ENCODE data around the gene SPATA6.
A peak's percentile ranks its signal among the peaks of the same experiment; 100 is the strongest.
"Not testable (repeated sequence)": the region's sequence is repeated elsewhere in the genome, so short reads cannot be mapped to it uniquely, and the experiment has no call there.

The SPATA6 gene

GRCh38 chr1:48469616-48470480 is 2.2 kb downstream of the SPATA6 start:
- peak; percentile 68 for DNase-seq
- in situ Hi-C loops (cut with MboI; ENCODE audit: low pct_unique_long_range_greater_than_20kb, low sequenced_read_pairs), result no loop called here

DNA sequence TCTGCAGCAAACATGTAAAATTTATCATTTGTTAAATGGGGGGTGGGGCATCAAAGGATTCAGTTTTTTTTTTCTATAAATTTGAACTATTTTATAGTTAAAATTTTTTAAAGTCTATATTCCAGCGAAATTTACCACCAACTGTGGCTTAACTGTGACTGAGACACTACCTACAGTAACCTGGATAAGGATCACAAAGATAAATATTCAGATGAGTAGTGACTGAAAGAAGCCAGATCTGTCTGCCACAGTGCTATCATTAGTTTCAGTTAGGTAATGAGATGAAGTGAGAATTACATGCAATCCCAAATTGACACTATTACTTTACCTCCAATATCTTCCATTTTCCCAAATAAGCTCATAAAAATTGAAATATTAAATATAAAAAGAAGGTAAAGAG is 5.4 kb downstream of the SPATA6 start:
- in situ Hi-C loops (cut with MboI; ENCODE audit: low pct_unique_long_range_greater_than_20kb, low sequenced_read_pairs), result no loop called here
- no peak for DNase-seq

DNA sequence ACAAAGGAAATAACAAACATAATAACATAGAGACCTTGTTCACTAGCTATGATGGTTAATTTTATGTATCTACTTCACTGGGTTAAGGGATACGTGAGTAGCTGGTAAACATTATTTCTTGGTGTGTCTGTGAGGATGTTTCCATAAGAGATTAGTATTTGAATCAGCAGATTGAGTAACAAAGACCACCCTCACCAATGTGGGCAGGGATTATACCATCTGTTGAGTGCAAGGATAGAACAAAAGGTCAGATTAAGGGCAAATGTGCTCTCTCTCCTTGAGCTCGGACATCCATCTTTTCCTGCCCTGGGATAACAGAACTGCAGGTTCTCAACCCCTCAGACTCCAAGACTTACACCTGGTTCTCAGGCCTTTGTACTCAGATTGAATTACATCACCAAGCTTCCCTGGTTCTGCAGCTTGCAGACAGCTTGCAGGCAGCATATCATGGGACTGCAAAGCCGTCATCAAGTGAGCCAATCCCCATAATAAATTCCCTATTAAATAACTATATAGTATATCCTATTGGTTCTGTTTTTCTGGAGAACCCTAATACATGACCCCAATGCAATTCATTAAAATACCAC is 9.2 kb downstream of the SPATA6 start:
- no peak for DNase-seq
- in situ Hi-C loops (cut with MboI; ENCODE audit: low pct_unique_long_range_greater_than_20kb, low sequenced_read_pairs), result no loop called here

- in situ Hi-C loops (cut with MboI; ENCODE audit: low pct_unique_long_range_greater_than_20kb, low sequenced_read_pairs), result no loop called here
- DNase-seq, result no peak
Measured at GRCh38 chr1:48450505-48450904, 21.5 kb downstream of the SPATA6 start.

DNA sequence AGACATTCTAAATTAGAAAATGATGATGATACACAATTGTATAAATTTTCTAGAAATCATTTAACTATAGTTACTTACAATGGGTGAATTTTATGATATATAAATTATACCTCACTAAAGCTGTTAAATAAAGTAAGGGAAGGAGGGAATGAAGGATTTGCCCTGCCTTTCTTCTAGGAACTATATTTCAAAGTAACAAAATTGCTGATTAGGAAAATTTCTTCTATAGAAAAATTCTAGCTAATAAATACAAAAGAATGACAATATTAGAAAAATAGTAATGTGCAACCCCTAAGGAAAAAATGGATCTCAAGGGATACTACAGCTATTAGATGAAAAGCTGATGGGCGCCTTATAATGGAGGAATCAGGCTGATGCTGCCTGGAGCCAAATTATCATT is 23.1 kb downstream of the SPATA6 start:
- no peak for DNase-seq
- in situ Hi-C loops (cut with MboI; ENCODE audit: low pct_unique_long_range_greater_than_20kb, low sequenced_read_pairs), result no loop called here

GRCh38 chr1:48444186-48444585 is 27.8 kb downstream of the SPATA6 start:
- DNase-seq; in situ Hi-C loops (cut with MboI; ENCODE audit: low pct_unique_long_range_greater_than_20kb, low sequenced_read_pairs): not testable (repeated sequence)

DNA sequence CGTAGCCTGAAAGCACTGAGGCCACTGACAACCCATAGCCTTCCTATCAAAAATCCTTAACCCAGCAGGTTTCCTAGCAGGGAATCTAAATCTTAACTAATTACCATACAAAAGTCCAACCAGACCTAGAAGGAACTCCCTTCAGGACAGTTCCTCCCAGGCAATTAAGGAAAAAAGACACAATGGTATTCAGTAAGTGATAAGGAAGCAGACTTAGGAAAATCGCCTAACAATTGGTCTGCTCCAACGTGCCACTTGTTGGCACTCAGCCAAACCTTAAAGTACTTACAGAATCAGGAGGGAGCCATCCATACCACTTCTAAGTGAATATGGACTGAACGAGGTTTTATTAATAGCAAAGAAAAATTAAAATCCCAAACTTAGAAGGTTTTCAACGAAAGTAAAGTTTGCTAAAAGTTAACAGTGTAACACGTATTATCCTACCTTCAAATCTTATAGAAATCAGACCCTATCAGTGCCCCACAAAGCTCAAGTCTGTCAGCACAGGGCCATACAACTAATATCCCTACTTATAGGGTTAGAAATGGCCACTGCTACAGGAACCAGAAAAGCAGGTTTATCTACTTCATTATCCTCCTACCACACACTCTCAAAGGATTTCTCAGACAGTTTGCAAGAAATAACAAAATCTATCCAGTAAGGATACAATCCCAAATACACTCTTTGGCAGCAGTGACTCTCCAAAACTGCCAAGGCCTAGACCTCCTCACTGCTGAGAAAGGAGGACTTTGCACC is 29.0 kb downstream of the SPATA6 start:
- in situ Hi-C loops (cut with MboI; ENCODE audit: low pct_unique_long_range_greater_than_20kb, low sequenced_read_pairs), result no loop called here
- no peak for DNase-seq

DNA sequence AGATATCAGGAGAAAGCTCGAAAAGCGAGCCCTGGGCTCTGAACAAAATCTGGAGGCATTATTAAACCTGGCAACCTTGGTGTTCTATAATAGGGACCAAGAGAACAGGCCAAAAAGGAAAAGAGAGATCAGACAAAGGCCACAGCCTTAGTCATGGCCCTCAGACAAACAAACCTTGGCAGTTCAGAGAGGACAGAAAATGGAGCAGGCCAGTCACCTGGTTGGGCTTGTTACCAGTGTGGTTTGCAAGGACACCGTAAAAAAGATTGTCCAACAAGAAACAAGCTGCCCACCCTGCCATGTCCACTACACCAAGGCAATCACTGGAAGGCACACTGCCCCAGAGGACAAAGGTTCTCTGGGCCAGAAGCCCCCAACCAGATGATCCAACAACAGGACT is 31.2 kb downstream of the SPATA6 start:
- DNase-seq; in situ Hi-C loops (cut with MboI; ENCODE audit: low pct_unique_long_range_greater_than_20kb, low sequenced_read_pairs): not testable (repeated sequence)

GRCh38 chr1:48439380-48439779 is 32.6 kb downstream of the SPATA6 start:
- in situ Hi-C loops (cut with MboI; ENCODE audit: low pct_unique_long_range_greater_than_20kb, low sequenced_read_pairs), result no loop called here

GRCh38 chr1:48437379-48437778 is 34.6 kb downstream of the SPATA6 start:
- in situ Hi-C loops (cut with MboI; ENCODE audit: low pct_unique_long_range_greater_than_20kb, low sequenced_read_pairs), result not testable (repeated sequence)

More at GRCh38 chr1:48439380-48439779, 32.6 kb downstream of the SPATA6 start:
- no peak for DNase-seq

GRCh38 chr1:48435312-48436002 is 36.5 kb downstream of the SPATA6 start:
- in situ Hi-C loops (cut with MboI; ENCODE audit: low pct_unique_long_range_greater_than_20kb, low sequenced_read_pairs); DNase-seq: not testable (repeated sequence)

More at GRCh38 chr1:48437379-48437778, 34.6 kb downstream of the SPATA6 start:
- DNase-seq, result not testable (repeated sequence)

DNA sequence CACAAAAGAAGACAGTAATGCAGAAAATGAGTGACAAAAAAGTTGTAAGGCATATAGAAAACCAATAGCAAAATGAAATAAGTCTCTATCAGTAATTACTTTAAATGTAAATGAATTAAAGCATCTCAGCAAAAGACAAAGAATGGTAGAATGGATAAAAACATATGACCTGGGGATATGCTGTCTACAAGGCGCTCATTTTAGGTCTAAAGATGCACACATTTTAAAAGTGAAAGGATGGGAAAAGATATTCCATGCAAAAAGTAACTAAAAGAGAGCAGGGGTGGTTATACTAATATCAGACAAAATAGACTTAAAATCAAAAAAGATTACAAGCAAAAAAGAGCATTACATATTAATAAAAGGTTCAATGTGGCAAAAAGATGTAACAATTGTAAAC is 41.2 kb downstream of the SPATA6 start:
- DNase-seq, result no peak
- in situ Hi-C loops (cut with MboI; ENCODE audit: low pct_unique_long_range_greater_than_20kb, low sequenced_read_pairs), result no loop called here

DNA sequence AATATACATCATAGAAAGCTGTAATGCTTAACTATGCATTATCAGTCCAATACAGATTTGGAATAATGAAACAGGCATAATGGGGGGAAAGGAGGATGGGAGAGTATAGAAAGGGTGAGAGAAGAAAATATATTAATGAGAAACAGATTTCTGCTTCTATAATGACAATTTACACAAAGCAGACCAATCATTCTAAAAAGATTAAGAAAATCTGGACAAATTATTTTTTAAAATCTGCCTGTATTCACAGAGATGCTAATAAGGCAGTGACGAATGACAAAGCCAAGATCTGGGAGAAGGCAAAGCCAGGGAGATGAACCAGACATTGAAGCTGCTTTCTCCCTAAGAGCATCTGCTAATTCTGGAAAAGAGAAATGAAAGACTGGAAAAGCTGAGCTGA is 50.0 kb downstream of the SPATA6 start:
- in situ Hi-C loops (cut with MboI; ENCODE audit: low pct_unique_long_range_greater_than_20kb, low sequenced_read_pairs), result no loop called here
- DNase-seq, result no peak

DNA sequence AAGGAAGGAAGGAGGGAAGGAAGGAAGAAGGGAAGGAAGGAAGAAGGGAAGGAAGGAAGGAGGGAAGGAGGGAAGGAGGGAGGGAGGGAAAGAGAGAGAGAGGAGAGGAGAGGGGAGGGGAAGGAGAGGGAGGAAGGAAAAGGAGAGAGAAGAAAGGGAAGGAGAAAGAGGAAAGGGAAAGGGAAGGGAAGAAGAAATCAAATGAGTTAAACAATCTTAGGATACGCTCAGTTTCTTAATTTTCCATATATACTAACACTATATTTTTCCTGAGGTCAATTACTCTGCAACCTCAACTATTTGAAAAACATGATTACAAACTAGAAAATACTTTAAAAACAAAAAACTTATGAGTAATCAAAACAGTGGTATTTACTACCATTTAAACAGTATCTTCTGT is 53.3 kb downstream of the SPATA6 start:
- in situ Hi-C loops (cut with MboI; ENCODE audit: low pct_unique_long_range_greater_than_20kb, low sequenced_read_pairs), result no loop called here
- no peak for DNase-seq

- DNase-seq, result no peak
- in situ Hi-C loops (cut with MboI; ENCODE audit: low pct_unique_long_range_greater_than_20kb, low sequenced_read_pairs), result no loop called here
Measured at GRCh38 chr1:48415050-48415449, 57.0 kb downstream of the SPATA6 start.

DNA sequence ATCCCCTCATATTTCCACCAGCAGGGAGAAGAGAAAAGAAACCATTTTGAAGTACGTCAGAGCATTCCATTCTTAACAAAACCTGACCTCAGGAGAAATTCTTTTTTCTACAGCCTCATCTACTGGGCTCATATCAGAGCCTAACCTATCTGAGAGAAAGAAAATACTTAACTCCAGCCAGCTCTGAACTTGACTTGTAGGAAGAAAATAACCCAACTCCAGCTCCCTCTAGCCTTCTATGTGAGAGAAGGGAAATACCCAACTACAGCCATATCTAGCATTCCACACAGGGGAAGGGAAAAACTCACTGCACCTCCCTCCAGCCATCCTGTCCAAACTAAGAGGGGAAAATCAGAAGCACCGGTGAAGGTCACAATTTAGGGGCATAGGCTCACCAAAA is 57.7 kb downstream of the SPATA6 start:
- DNase-seq, result no peak
- in situ Hi-C loops (cut with MboI; ENCODE audit: low pct_unique_long_range_greater_than_20kb, low sequenced_read_pairs), result no loop called here

- in situ Hi-C loops (cut with MboI; ENCODE audit: low pct_unique_long_range_greater_than_20kb, low sequenced_read_pairs), result no loop called here
- DNase-seq, result no peak
Measured at GRCh38 chr1:48405940-48406339, 66.1 kb downstream of the SPATA6 start.

DNA sequence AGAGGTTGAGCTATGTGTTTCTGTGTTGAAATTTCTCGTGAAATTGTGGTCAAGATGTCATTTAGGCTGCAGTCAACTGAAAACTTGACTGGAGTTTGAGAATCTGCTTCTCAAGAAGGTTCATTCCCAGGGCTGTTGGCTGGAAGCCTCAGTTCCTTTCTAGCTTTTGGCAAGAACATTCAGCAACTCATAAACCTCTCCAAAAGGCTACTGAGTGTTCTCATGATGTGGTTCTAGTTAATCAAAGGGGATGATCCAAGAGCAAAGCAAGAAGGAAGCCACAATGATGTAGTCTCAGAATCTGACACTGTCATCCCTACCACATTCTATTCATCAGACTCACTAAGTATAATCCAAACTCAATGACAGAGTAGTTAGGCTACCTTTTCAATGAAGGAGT is 66.6 kb downstream of the SPATA6 start:
- no peak for DNase-seq
- in situ Hi-C loops (cut with MboI; ENCODE audit: low pct_unique_long_range_greater_than_20kb, low sequenced_read_pairs), result no loop called here

- in situ Hi-C loops (cut with MboI; ENCODE audit: low pct_unique_long_range_greater_than_20kb, low sequenced_read_pairs), result no loop called here
- no peak for DNase-seq
Measured at GRCh38 chr1:48402599-48402998, 69.4 kb downstream of the SPATA6 start.

Data from KBM-7 (cell line).